Esophagus squamous epithelium (tissue), 4 donors: ENCODE data around the gene ACAP2.

ENCODE experiments used
- CTCF ChIP-seq, 6 experiments: fragments of 450-650 bp in 4 of 6; fragments of 200-600 bp in 2 of 6; sonication (generic) in 2 of 6; IDR thresholded peaks; one replicate each; pipeline ENCODE4 v1.5.1; 2016 to 2019; ENCODE audit warnings: antibody characterized with exemption in 6 of 6, mild to moderate bottlenecking in 4 of 6, moderate library complexity in 4 of 6
- POLR2A ChIP-seq, 4 donors: fragments of 450-650 bp; IDR thresholded peaks; one replicate each; pipeline ENCODE4 v1.6.1; 2017; ENCODE audit warnings: antibody characterized with exemption in 4 of 4, mild to moderate bottlenecking in 4 of 4, moderate library complexity in 3 of 4

GRCh38 chr3:195254454-195255175, 188.2 kb downstream of the ACAP2 start:
- TF ChIP-seq CTCF (IDR thresholded peaks at IDR 0.05), result no peak
- TF ChIP-seq POLR2A (IDR thresholded peaks at IDR 0.05), result no peak
